GM18499 (cell line): ENCODE measurements around the gene MYDGF.

Source experiments
- ATAC-seq: cut with Tn5 transposase; IDR thresholded peaks from one replicate; pipeline ENCODE4 v1.9.1; 2021; ENCODE audit warnings: moderate number of reproducible peaks; ENCODE audit not compliant: insufficient read depth, unreplicated experiment

The MYDGF gene

GRCh38 chr19:4619668-4620294, 50.4 kb downstream of the MYDGF start:
- ATAC-seq: no peak

DNA sequence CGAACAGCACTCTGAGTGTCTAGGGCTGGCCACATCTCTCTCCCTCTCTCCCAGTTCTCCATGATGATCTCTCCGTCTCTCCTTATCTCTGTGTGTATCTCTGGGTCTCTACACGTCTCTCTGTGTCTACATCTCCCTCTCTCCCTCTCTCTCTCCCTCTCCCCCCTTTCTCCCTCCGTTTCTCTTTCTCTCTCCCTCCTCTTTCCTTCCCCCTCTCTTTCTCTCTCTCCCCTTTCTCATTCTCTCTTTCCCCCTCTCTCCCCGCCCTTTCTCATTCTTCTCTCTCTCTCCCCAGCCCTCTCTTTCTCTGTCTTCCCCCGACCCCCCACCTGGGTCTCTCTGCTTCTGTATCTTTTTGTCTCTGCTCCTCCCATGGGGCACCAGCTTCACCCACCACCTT, 52.1 kb downstream of the MYDGF start:
- ATAC-seq: no peak

DNA sequence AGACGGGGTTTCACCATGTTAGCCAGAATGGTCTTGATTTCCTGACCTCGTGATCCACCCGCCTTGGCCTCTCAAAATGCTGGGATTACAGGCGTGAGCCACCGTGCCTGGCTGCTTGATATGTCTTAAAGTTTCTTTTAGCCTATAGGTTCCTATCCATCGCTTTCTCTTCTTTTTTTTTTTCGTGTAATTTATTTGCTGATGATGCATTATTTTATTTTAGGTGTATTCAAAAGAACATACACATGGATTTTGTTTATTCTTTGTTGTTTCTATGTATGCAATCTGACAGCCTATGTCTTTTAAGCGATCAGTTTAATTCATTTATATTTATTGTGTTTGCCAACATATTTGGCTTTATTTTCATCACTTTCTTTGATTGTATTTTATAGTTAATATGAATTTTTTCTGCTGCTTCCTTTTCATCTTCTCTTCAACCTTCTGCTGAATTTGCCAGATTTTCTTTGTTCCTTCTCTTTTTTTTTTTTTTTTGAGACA, 56.8 kb downstream of the MYDGF start:
- ATAC-seq: no peak

GRCh38 chr19:4609878-4610511, 60.1 kb downstream of the MYDGF start:
- ATAC-seq: no peak
